Ishikawa (cell line): ENCODE results near the gene ABHD16A.

Experiments
- CEBPB ChIP-seq: IDR thresholded peaks from 2 replicates; pipeline ENCODE4 v1.6.1; 2012
- CREB1 ChIP-seq: IDR thresholded peaks from 2 replicates; pipeline ENCODE4 v1.6.1; 2012; ENCODE audit warnings: low read depth
- EP300 ChIP-seq: IDR thresholded peaks from 2 replicates; pipeline ENCODE4 v1.6.1; 2012; ENCODE audit warnings: borderline replicate concordance
- FOXM1 ChIP-seq: IDR thresholded peaks from 2 replicates; pipeline ENCODE4 v1.6.1; 2012; ENCODE audit warnings: low read depth, borderline replicate concordance
- MAX ChIP-seq: IDR thresholded peaks from 2 replicates; pipeline ENCODE4 v1.6.1; 2012
- TAF1 ChIP-seq: IDR thresholded peaks from 2 replicates; pipeline ENCODE4 v1.6.1; 2012; ENCODE audit warnings: low read depth, mild to moderate bottlenecking
- YY1 ChIP-seq: IDR thresholded peaks from 2 replicates; pipeline ENCODE4 v1.6.1; 2012; ENCODE audit warnings: low read depth
- TF ChIP-seq, protein P1 (sequence below): IDR thresholded peaks from 2 replicates; pipeline ENCODE4 v1.6.1; 2012; ENCODE audit warnings: low read depth, mild to moderate bottlenecking

DNA sequence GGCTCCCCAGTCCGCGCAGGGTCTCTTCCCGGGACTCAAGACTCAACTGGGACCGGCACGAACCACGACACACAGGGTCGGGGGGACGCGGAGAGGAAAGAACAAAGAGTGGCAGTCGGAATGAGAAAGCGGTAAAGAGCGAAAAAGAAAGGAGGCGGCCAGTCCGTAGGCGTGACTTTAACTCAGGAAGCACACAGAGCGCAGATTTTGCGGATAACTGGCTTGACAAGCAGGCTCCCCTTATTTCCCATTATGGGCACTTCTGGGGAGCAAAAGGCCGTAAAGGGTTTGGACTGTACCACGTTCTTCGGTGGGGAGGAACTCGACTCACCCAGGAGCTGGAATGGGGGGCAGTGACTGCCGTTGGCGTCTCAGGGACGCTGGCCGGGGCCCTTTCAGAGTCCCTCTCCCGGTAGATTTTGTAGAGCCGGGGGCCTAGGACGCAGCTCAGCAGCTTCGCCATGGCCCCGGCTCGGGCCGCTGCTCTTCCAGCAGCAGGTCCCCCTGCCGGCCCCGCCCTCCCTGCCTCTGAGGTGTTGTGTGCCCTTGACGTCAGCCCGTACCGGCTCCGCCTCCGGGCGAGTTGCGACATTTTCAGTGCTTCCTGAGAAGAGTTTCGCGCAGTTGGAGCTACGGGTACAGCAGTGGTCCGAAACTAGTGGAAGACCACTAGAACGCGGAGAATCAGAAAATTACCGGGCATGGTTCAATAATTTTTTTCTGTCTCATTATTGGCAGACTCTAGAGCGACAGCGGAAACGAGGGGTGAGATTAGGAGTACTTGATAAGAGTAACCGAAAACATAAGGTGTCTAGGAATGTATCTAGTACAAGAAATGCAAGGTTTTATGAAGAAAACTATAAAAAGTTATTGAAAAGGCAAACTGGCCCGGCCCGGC, at the start of gene ABHD16A:
- TF ChIP-seq TAF1 (peak; percentile 65), MAX (peak; percentile 43; the same call in 1 of the 2 replicates), YY1 (peak; percentile 57), CEBPB (peak; percentile 99), CREB1 (peak; percentile 85), FOXM1 (no peak), EP300 (no peak; the same call in 1 of the 2 replicates)
- TF ChIP-seq, protein P1, sequence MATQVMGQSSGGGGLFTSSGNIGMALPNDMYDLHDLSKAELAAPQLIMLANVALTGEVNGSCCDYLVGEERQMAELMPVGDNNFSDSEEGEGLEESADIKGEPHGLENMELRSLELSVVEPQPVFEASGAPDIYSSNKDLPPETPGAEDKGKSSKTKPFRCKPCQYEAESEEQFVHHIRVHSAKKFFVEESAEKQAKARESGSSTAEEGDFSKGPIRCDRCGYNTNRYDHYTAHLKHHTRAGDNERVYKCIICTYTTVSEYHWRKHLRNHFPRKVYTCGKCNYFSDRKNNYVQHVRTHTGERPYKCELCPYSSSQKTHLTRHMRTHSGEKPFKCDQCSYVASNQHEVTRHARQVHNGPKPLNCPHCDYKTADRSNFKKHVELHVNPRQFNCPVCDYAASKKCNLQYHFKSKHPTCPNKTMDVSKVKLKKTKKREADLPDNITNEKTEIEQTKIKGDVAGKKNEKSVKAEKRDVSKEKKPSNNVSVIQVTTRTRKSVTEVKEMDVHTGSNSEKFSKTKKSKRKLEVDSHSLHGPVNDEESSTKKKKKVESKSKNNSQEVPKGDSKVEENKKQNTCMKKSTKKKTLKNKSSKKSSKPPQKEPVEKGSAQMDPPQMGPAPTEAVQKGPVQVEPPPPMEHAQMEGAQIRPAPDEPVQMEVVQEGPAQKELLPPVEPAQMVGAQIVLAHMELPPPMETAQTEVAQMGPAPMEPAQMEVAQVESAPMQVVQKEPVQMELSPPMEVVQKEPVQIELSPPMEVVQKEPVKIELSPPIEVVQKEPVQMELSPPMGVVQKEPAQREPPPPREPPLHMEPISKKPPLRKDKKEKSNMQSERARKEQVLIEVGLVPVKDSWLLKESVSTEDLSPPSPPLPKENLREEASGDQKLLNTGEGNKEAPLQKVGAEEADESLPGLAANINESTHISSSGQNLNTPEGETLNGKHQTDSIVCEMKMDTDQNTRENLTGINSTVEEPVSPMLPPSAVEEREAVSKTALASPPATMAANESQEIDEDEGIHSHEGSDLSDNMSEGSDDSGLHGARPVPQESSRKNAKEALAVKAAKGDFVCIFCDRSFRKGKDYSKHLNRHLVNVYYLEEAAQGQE, result no peak
